G401 (cell line): ENCODE results near the gene CACNA1C. TPM values are rescaled to one million over a fixed set of nuclear protein-coding genes. Genes with fewer than 3 reads are reported as not detected.

Experiments
- DNase-seq: peaks from one replicate; pipeline ENCODE4 v3.0.0-alpha.2; 2015; ENCODE audit warnings: low spot score
- in situ Hi-C: cut with HindIII; loops from 2 replicates; pipeline ENCODE4 v1.10.0; 2016; ENCODE audit warnings: low sequenced_read_pairs, mixed read lengths
- total RNA-seq: library from RNA; depleted of rRNA; stranded (reverse); fragments of >200 nt; shearing (Covaris generic); gene quantifications from 2 replicates; pipeline ENCODE4 v1.2.3, GENCODE V29; 2014

Gene CACNA1C
- total RNA-seq, 1 experiment from 2014 or later, result 2.8 TPM

DNA sequence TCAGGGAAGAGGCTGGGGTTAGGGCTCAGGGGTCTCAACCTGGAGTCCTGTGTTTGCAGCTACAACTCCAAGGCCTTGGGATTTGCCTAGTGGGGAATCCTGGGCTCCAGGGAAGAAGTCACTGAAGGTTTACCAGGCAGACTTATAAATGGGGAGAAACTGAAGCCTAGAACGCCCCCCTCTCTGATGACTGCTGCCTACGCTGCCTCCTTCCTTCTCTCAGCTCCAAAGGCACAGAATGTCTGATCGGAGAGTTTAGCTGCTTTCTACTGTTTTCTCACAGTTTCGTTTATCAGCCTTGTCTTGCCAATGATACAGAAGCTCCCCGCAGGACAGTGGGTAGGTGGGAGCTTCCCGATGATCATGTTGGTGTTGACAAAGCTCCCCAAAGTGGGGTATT lies 101.7 kb downstream of the CACNA1C start:
- no peak for DNase-seq
- in situ Hi-C loops, result no loop called here

- in situ Hi-C loops, result no loop called here
- no peak for DNase-seq
These were observed 103.5 kb downstream of the CACNA1C start for GRCh38 chr12:2156333-2156732.

DNA sequence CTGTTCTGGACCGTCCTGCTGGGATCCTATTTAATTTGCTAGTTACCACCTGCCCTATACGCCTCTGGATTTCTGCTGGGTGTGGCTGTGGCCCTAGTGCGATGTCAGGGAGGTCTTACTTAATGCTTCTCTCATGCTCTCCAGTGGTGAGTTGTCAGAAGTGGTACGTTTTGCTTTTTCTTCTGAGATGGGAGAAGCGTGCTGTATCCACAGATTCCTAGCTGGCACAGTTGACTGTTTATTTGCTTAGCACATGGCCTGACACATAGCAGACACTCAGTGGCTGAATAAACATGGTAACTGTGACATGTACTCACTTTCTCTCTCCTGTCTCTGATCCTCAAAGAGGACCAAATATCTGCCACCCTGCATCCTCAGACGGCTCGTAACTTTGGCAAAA lies 107.3 kb downstream of the CACNA1C start:
- DNase-seq, result no peak
- in situ Hi-C loops, result no loop called here

DNA sequence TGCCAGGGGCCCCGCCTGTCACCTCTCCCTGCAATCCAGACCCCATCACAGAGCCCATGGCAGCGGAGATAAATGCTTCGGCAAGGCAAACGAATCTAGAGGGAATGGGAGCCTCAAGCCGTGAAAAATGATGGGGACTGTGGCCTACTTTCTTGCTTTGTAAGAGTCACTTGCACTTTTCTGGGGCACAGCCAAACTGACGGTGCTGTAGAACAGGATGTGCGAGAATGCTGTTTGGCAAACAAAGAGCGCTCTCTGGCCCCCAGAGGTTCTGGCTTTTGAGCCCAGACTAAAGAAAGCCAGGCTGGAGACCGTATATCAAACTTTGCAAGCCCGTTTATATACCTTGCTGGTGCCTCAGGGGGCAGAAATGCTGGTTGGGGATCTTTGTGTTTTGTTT lies 108.7 kb downstream of the CACNA1C start:
- in situ Hi-C loops, result no loop called here
- DNase-seq, result peak; percentile 31

DNA sequence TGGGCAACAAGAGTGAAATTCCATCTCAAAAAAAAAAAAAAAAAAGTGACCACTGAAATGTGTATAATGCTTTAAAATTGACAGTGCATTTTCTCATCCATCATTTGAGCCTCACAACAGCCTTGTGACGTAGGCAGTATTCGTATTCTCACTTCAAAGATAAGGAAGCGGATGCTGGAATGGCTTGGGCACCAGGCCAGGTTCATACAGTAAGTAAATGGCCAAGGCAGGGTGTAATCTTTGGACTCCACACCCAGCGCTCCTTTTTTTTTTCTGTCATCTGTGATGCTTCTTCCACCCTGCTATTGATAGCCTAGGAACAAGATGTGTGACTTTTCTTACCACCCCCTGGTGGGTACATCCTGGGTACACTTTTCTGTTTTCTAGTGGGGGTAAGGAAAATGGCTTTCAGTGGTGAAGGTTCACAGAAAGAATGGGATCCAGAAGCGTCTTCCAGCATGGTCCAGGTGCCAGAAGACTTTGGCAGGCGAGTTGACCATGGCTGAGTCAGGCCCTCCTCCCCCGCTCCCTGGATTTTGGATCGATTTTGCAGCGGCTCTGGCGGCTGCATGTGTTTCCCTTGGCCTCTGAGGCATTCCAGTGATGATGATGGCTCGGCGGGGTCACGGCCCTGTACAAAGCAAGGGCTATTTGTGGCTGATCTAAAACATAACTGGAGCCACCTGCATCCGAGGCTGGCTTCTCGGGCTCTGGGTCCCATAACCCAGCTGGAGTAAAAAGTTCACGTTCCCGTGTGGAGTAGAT lies 110.6 kb downstream of the CACNA1C start:
- DNase-seq, result peak; percentile 6
- in situ Hi-C loops, result no loop called here

- in situ Hi-C loops, result no loop called here
- no peak for DNase-seq
These were observed 112.2 kb downstream of the CACNA1C start for GRCh38 chr12:2165021-2165420.

GRCh38 chr12:2165927-2166326 lies 113.1 kb downstream of the CACNA1C start:
- in situ Hi-C loops, result no loop called here

GRCh38 chr12:2166696-2167095 lies 113.9 kb downstream of the CACNA1C start:
- in situ Hi-C loops, result no loop called here
- DNase-seq, result no peak

More at GRCh38 chr12:2165927-2166326, 113.1 kb downstream of the CACNA1C start:
- no peak for DNase-seq

DNA sequence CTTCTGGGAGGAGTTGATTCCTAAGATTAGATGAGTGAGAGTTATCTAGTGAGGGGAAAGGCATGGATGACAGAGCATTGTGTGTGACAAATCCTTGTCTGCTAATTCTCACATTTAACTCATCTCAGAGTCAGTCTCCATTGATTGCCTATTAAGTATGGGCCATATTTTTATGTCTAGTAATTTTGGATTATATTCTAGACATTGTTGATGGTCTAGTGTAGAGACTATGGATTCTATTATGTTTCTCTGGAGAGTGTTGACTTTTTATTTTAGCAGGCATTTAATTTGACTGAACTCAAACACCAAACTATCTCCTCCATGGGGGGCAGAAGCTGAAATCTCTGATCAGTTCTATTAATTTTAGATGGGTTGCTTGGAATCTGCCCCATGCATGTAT lies 114.4 kb downstream of the CACNA1C start:
- in situ Hi-C loops, result no loop called here
- no peak for DNase-seq

GRCh38 chr12:2168808-2169207 lies 116.0 kb downstream of the CACNA1C start:
- in situ Hi-C loops, result no loop called here
- DNase-seq, result no peak

- no peak for DNase-seq
- in situ Hi-C loops, result no loop called here
These were observed 116.7 kb downstream of the CACNA1C start for GRCh38 chr12:2169489-2169888.

GRCh38 chr12:2169940-2170339 lies 117.2 kb downstream of the CACNA1C start:
- DNase-seq, result no peak
- in situ Hi-C loops, result no loop called here

DNA sequence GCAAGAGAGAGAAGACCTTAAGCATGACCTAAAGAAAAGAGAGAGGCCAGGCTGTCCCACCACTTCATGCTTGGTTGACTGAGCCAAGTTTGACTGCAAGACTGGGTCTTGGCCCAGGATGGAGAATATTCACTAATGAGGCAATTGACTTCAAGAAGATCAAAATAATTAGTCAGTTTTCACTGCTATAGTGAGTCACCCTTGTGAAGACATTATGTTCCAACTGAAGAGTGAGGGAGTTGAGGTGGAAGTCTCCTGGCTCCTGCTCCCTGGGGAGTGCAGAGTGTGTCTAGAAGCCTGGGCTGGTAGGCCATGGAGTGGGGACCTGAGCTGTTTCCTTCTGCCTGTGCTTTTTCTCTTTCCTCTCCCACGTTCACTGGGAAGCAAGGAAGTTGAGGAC lies 117.6 kb downstream of the CACNA1C start:
- DNase-seq, result no peak
- in situ Hi-C loops, result no loop called here

GRCh38 chr12:2171672-2172426 lies 119.1 kb downstream of the CACNA1C start:
- in situ Hi-C loops, result no loop called here
- no peak for DNase-seq

GRCh38 chr12:2172491-2173214 lies 119.9 kb downstream of the CACNA1C start:
- in situ Hi-C loops, result no loop called here
- no peak for DNase-seq

DNA sequence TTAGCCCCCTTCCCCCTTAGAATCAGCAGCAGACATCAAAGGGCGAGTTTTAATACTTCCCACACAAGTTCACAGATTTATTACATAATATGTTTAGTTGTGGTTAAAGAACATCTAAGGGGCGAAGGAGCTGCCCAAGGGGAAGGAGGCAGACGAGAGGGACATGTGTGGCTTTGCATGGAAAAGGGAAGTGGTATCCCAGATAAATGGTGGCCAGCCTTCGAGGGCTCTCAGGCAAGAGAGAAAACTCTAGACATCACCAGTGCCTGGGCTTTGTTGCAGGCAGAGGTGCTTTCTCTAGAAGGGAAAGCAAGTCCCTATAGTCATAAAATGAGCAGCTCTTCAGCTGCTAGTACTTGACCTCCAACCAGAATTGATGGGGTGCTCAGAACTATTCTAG lies 121.2 kb downstream of the CACNA1C start:
- in situ Hi-C loops, result no loop called here
- no peak for DNase-seq

DNA sequence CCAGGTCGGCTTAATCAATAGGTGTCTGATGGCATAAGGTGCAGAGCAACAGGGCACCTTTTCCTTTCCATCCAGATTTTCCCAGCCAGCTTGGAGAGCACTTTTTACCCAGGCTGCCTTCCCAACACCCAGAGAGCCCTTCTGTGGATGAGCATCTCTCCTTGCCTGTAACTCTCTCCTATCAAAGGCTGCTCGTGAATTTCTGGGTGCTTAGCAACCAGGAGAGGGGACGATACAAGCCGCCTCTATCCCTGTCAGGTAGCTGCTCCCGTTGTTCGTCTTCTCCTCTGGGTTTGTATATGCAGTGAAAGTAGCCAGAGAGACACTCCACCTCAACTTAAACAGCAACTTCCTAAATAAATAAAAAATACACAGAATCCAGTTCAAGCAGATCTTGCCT lies 124.2 kb downstream of the CACNA1C start:
- in situ Hi-C loops, result no loop called here
- no peak for DNase-seq

GRCh38 chr12:2177751-2178150 lies 125.0 kb downstream of the CACNA1C start:
- in situ Hi-C loops, result no loop called here
- no peak for DNase-seq

DNA sequence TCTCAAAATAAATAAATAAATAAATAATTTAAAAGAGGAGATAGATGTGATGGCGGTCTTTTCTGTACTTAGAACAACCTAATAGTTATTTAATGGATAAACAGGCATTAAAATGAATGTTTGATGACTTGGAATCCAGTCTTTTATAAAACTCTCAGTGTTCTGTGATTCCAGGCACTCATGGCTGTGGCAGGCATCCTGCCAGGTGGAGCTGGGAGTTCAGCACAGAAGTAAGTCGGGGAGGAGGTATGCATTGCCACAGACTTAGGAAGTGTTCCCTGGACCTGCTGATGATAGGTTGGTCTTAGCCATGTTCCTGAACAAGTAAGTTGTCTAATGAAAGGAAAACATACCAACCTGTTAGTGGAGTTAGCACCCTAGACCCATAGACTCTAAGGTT lies 126.3 kb downstream of the CACNA1C start:
- in situ Hi-C loops, result no loop called here
- no peak for DNase-seq
